NCI-H748 (cell line): Measurements from ENCODE around the gene SKI.

Source experiments
- DNase-seq: peaks from one replicate; lab custom pipeline; 2025; ENCODE audit not compliant: unreplicated experiment; lab: John Stamatoyannopoulos, UW

SKI gene

DNA sequence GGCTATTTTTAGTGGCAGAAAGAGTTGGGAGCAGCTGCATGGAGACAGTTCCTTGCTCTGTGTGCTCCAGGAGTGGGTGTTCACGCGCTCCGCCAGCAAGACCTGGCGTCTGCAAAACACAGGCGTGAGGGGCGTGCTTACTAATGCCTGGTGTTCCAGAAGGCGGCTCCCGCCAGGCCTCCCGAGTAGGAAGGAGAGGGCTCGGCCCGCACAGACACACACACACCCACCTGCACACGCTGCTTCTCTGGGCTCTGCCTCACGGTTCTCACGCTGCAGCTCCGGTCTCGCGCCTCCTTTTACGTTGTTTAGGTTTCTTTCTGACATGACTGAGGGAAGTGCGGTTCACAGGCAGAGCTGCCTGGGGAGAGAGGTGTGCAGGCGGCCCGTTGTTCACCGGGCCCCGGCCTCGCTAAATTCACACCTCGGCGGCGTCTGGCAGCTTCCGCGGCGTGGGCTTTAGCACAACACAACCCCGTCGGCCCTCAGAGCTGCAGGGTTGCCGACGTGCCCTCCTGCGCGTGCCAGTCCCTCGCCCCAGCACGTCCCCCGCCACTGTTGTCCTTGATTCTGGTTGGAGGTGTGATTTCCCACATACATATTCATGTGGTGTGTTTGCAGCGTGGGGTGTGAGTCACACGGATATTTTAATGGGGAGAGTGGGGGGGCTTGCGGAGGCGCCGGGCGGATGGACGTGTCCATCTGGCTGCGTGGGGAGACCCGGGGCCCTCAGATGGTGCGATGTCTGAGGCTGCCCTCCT lies 77.0 kb downstream of the SKI start:
- DNase-seq: no peak

DNA sequence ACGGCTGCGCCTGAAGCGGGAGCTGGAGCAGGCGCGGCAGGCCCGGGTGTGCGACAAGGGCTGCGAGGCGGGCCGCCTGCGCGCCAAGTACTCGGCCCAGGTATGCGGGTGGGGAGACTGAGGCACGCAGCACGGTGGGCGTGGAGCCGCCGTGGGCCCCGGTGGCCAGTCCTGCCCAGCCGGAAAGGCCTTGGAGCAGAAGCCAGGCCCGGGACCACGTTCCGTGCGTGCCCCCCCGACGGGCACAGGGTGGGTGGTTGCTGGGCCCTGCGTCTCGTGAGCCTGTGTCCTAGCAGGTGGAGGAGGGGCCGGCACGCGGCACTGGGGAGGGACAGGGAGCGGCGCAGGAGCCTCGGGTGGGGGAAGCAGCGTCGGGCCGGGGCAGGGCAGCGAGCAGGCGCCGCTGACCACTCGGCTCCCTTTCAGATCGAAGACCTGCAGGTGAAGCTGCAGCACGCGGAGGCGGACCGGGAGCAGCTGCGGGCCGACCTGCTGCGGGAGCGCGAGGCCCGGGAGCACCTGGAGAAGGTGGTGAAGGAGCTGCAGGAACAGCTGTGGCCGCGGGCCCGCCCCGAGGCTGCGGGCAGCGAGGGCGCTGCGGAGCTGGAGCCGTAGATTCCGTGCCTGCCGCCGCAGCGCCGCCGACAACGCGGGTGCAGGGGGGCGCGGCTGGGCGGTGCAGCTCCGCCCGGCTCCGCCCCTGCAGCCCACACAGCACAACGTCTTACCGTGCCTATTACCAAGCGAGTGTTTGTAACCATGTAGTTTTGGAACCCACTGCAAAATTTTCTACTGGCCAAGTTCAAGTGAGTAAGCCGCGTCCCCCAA lies 78.2 kb downstream of the SKI start:
- DNase-seq: no peak

DNA sequence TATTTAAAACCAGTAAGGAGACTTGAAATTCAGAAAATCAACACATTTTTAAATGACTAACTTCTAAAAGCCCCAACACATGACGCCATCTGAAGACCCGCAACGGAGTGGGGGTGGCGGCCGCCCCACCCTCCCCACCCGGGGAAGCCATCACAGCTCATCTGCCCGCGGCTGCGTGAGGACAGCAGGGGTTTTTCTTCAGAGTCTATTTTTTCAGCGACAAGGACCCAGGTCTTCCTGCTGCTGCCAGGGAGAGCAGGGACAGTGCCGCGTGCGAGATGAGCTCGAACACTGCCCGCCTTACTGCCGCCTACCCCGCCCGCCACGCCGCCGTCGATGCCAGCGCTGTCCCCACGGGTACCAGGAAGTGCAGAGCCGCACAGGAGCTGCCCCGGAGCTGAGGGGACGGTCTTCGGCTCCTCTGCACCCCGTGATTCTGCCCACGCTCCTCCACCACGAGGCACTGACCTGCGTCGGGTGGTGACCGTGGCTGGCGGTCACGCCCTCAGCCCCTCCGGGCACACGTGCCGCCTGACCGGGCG lies 79.0 kb downstream of the SKI start:
- no peak for DNase-seq

DNA sequence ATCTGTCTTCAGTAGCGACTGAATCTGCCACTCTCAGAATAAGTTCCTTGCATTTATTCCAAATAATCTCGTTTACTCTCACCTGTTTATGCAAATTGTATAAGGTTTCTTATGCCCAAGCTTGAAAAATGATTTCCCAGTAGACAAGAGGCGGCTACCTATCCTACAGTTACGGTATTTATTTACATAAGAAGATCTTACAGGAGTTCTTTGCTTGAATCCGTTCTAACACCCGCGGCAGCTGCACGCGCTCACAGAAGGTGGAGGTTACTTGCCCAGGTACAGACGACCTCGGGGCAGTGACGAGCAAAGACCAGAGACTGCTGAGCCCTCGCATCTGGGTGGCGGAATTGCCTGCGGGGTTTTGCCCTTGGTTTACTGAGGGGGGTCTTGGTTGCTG lies 79.9 kb downstream of the SKI start:
- no peak for DNase-seq

DNA sequence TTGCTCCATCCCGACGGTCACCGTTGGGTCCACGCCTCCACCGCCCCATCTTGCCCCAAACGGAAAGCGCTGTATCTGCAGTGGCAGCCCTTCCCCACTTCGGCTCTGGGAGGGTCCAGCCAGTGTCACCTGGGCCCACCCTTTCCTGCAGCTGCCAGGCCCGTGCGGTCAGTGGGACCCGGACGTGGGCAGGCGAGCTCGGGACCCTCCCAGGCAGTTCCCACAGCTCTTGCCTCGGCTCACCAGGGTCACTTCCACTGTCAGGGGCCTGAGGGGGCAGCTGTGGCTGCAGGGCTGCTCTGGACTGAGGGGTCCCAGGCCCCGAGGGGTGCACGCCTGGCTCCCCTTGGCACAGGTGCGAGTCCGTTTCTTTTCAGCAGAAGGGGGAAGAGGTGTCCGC lies 80.7 kb downstream of the SKI start:
- no peak for DNase-seq

DNA sequence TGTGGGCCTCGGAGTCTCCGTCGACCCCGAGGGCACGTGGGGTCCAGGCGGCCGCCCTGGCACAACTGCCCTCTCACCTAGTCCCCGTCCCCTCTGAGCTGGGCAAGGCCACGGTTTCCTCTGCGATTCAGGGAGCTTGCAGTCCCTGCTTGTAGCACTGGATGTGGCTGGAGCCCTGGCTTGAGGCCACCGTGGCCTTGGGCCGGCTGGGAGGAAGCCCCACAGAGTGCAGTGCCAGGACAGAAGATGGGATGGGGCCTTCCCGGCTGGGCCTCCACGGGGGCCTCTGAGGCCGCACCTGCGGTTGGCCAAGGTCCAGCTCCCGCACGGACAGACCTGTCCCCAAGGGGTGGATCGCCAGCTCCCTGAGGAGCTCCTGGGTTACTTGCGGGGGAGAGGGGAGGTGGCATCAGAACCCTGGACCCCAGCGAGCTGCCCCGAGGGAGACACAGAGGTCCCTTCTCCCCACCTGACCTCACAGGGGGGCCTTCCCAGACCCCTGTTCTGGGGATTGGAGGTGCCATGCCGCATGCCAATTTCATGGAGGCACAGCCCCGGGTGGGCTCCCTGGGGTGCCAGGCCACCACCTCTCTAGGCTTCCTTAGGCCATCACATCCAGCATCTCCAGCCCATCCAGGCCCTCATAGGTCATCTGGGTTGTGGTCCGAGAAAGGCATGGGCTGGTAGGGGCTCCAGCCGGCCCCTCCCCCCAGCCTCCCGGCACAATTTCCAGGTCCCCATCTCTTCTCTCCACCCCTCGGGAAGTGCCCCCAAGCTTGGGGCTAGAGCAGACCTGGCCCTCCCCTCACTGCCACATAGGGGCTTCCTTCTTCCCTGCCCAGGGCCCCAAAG lies 82.4 kb downstream of the SKI start:
- DNase-seq: no peak

DNA sequence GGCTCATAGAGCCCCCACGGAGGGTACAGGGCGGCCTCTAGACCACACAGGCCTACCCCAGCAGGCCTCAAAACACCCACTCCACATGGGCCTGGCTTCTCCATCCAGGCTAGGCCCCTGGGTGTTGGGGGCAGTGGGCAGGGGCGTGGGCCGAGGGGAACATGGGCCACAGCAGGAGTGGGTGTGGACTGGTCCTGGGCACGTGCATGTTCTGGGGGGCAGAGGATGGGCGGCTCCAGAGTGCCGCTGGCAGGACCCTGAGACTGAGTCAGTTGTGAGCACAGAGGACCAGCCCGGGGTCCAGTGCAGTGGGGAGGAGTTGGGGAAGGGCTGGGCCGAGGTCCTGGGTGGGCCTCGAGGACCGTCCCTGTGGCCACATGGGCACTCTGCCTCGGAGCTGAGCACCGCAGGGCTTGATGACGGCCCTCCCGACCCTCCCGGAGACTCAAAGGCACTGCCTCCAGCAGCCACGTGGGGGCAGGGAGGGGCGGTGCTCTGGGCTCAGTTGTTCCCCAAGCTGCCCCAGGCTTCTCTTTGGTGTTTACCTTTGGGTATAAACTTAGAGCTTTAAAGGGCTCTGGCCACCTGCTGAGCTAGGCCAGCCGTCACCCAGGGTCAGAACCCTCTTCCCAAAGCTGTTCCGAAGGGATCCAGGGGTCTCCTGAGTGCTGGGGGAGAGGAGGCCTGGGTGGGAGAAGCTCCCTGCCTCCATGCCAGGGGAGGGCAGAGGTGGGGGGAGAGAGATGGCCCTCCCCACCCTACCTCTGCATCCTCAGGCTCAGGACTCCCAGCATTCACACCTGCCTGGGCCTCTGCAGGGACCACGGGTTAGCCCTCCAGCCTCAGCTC lies 83.3 kb downstream of the SKI start:
- DNase-seq: peak; percentile 25

DNA sequence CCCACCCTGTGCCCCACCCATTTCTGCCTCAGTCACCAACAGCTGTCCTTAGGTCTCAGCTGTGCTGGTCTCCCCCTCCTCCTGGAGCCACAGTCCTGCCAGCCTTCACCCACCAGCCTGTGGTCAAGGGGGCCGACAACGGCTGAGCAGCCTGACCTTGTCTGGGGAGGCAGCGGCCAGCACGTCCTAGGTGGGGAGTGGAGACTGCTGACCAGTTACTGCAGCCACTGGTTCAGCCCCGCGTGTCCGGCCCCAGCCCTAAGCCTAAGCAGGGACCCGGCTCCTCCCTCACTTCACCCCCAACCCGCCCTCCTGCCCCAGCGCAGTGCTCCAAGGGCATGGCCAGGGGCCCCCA lies 84.0 kb downstream of the SKI start:
- no peak for DNase-seq

DNA sequence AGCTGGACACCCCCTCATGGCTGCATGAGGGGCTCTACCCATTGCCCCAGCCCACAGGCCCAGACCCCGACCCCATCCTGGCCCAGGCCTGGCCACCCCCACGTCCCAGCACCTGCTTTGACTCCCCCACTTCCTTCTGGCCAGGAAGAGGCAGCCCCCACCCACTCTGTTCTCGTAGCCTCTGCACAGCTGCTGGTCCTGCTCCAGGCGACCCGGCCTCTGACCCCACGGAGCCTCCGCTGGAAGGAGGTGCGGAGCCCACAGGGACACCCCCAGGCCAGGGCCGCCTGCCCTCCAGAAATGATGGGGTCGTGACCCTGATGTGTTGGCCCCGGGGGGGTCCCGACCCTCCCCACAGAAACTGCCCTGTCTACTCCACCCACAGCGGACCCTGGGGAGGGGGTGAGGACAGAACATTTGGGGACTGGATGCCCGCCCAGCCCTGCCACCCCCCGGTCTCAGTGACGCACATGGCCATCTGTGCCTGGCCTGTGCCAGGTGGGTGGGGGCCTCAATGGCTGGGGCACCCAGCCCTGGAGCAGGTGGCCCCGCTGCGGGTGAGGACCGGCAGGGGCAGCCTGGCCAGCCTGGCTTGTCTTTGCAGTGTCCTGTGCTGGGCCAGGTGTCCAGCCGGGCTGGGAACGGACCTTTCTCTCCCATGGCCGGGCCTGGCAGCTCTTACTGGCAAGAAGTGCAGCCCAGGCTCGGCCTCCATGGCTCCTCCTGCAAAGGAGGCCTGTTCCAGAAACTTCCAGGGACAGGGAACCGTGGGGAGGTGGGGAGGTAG lies 84.6 kb downstream of the SKI start:
- DNase-seq: no peak

DNA sequence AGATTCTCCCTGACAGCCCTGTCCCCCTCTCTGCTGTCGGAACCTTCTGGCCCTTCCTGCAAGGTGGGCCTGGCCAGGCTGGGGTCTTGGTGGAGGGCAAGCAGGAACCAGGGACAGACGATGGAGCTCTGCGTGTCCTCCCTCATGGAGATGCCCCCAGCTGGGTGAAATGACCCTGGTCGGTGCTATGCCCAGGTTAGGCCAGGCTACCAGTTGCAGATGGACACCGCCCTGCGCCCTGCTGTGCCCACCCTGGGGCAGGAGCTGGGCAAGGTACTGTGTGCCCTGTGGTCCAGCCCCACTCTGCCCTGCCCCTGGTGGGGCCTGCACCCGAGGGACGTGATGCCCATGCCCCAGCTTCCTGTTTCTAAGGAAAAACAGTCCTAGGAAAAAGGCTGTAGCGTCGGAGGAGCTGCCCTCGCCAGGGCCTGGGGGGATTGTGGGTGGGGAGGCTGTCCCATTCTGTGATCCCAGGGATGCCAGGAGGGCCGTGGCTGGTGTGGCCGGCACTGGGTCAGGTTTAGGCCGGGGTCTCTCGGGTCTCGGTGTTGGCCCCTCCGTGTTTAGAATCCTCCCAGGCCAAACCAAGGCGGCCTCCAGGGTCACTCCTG lies 85.6 kb downstream of the SKI start:
- no peak for DNase-seq

DNA sequence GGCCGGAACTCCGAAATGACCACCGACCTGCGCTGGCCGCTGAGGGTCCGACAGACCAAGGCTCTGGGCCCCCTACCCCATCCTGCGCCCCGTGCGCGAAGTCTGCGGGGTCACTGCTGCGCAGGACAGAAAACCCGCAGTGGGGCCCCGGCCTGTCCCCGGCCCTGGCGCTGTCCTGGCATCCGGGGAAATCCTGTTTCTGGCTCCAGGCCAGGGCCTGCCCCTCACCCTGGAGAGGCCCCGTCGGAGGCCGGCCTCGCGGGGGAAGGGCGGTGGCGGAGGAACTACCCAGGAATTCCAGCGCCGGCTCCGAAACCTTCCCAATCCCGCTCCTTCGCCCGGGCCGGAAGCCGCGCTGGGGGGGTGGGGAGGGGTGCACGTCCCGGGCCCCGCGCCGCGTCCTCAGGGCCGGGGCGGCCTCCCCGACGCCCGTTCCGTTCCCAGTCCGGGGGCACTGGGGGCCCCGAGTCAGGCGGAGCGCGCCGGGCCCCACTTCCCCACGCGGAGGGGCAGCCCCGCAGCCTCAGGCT lies 86.2 kb downstream of the SKI start:
- DNase-seq: peak; percentile 23

DNA sequence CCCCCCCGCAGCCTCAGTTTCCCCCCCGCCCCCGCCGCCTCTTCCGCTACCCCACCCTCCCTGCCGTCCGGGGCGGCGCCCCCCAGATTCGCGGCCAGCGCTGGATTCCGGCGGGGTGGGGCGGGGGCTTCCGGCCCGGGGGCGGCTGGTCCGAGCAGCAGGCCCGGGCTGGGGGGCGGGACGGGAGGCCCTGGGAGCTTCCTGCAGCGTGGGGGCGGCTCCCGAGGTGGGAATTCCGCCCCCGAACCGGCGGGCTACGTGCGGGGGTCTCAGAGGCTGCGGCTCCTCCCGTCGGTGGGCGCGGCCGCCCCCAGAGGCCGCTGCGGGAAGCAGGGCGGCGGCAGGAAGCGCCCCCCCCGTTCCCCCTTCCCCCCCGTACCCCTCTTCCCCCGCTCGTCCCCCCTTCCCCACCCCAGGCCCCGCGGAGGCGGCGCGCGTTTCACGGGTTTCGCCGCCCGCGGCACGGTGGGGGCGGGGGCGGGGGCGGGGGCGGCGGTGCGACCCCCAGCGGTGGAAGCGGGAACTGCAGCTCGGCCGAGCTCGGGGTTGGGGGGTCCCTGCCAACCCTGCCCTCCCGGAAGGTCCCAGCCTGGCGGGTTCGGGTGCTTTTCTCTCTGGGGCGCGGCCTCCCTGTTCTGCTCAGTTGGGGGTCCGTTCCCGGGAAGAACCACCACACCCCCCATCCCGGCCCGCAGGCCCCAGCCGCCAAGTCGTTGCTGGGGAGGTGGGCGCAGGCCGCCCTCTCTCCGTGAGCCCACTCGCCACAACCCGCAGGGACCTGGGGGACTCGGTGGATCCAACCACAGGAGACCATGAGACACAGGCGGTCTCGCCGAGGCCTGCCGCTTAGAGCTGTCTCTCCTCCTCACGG lies 86.9 kb downstream of the SKI start:
- peak; percentile 50 for DNase-seq

DNA sequence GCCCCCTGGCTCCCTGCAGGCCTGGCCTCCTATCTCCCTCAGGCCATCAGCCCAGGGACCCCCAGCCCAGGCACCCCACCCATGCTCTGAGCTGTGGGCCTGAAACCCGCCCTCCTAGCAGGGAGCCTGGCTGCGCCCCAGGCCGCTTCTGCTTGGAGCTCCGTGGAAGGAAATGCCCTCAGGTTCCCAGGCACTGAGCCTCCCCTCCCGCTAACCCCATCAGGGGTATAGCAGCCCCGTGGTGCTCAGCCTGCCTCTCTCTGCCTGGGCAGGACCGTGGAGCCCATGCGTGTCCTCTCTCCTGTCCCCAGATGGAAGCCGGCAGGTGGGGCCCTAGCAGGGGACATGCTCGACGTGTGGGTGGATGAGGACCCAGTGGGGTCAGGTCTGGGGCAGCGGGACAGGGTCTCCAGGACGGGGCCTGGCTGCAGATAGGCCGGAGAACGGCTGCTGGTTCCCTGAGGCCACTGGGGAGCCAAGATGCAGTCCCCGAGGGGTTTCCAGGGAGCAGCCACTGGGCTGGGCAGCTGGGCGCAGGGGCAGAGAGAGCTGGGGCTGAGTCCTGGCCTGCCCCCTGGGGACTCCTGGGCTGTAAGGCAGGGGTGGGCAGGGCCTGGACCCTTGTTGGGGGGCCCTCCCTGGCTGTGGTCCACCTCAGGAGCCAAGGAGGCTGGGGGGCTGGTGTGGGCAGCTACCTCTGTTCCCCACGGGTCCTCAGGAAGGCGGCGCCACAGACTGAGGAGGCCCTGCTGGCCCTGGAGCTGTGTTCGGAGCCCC lies 87.7 kb downstream of the SKI start:
- DNase-seq: no peak

DNA sequence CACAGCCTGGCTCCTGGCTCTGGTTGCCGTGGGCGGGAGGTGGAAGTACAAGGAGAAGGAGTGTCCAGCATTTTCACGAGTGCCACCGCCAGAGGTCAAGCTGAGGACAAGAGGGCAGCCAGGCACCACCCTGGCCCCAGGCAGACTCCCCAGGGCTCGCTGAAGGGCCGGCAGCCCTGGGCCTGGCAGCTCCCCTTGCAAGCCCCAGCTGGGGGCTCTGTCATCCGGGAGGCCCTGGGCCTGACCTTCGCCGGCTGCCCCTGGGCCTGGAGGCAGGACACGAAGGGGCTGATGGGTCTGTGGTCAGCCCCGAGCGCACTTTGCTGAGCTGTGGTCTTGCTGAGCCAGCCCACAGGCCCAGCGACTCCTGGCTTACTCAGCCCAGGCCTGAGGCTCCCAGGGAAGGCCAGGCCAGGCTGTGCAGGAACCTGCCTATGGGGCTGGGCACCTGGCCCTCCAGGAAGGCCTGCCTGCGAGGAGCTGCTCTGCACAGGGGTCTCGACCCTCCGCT lies 88.4 kb downstream of the SKI start:
- DNase-seq: no peak

DNA sequence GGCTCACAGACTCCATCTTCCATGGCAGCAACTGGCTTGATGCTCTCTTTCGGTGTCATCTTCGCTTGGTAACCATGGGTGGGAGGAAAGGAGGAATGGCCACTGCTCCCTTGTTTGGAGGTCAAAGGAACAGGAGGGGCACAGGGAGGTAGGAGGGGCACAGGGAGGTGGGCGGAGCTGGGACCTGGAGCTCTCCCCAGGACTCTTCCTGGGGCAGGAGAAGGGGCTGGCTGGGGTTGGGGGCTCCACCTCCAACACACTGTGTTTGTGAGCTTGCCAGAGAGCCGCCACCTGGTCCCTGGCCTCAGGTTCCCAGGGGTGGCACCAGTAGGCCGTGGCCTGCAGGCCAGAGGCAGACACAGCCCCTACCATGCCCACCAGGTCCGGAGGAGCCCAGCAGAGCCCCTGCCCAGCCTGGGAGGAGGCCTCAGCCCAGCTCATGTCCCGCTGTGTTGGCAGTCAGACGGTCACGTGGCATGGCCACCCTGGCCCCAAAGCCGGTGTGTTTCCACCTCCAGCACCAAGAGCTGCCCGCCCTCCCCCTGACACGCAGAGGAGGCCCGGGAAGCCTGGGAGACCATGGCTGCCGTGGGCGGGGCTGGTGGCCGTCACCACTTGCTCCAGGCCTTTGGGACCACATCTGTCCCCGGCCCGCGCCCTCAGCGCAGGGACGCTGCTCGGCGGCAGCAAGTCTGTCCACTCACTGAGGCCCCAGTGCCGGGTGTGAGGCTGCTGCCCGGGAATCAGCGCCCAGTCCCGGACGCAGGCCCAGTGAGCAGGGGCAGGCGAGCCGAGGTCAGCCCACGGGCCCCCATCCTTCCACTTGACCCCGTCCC lies 89.3 kb downstream of the SKI start:
- no peak for DNase-seq
